ENCODE data around the gene OPA3.

- TF ChIP-seq PBX3 (IDR thresholded peaks at IDR 0.05; ENCODE audit: insufficient replicate concordance, low read depth, low read length): no peak
- no peak for TF ChIP-seq ZBTB33 (IDR thresholded peaks at IDR 0.05)
- no peak for TF ChIP-seq SMC3 (IDR thresholded peaks at IDR 0.05; ENCODE audit: borderline replicate concordance, low read length)
- no peak for TF ChIP-seq CTCF (IDR thresholded peaks at IDR 0.05 in 2 of 3, conservative IDR thresholded peaks at IDR 0.05 in 1 of 3; ENCODE audit: control insufficient read depth in 2 of 3, extremely low read depth in 1 of 3, insufficient read depth in 1 of 3, low read depth in 3 of 3, low read length in 3 of 3)
- no peak for TF ChIP-seq DPF2 (IDR thresholded peaks at IDR 0.05)
- TF ChIP-seq POLR2A (IDR thresholded peaks at IDR 0.05; ENCODE audit: low read depth, low read length): no peak
- no peak for TF ChIP-seq JUND (IDR thresholded peaks at IDR 0.05; ENCODE audit: low read depth, low read length)
- TF ChIP-seq TAF1 (IDR thresholded peaks at IDR 0.05; ENCODE audit: borderline replicate concordance, low read depth, low read length): no peak
- TF ChIP-seq SIN3A (IDR thresholded peaks at IDR 0.05; ENCODE audit: low read depth, low read length): no peak
- no peak for TF ChIP-seq EP300 (IDR thresholded peaks at IDR 0.05; ENCODE audit: borderline replicate concordance in 1 of 2, control insufficient read depth in 1 of 2, low read depth in 2 of 2, low read length in 2 of 2)
- TF ChIP-seq MAX (IDR thresholded peaks at IDR 0.05; ENCODE audit: low read depth, low read length): no peak
- TF ChIP-seq KDM1A (IDR thresholded peaks at IDR 0.05; ENCODE audit: borderline replicate concordance): no peak
Observed at GRCh38 chr19:45590300-45591003, 5.8 kb upstream of the OPA3 start.

All from GM12878 (cell line).